GM08714 (cell line): ENCODE measurements around the gene MMAB.
"Not testable (repeated sequence)": the region's sequence is repeated elsewhere in the genome, so short reads cannot be mapped to it uniquely, and the experiment has no call there.

Experiments
- H3K4me3 ChIP-seq: fragments of 200-500 bp; sonication (Bioruptor generic); 2 replicates; pipeline ENCODE4 v1.5.1; 2014; ENCODE audit warnings: mild to moderate bottlenecking, low read length, inconsistent platforms
- ZNF274 ChIP-seq: IDR thresholded peaks from 2 replicates; pipeline ENCODE4 v1.6.1; 2012; ENCODE audit warnings: mild to moderate bottlenecking, low read depth, low read length

Gene MMAB

DNA sequence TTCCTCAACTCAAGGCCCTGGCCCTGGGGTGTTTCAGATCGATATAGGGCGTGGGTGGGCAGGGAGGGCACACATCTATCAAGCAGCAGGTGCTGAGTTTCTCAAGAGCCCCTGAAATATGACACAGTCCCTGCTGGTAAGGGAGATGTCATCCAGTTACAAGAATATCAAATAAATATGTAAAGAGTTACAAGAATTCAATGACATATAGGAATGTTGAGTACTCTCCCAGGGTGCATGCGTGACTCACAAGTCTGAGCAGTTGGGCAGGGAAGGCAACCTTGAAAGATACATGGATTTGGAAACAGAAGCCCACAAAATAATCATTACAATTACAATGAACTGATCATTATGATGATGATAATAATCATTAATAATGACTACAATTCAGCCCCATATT lies 35.5 kb upstream of the MMAB start:
- TF ChIP-seq ZNF274 = no peak
- H3K4me3 ChIP-seq = no peak overlapping the region

DNA sequence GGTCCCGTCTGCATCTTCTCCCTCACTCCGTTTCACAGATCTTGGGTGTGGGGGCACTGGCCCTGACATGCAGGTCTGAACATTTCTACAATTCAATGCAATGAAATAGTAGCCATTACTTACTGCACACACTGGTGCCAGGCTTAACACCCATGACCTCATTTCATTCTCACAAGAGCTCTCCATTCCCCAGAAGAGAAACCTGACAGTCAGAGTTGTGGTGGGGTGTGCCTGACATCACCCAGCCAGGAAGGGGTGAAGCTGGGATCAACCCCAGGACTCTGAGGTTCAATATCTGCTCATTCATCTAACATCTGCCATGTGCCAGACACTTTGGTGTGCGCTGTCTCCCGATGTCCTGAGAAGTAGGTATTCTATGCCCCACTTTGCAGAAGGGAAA lies 35.0 kb upstream of the MMAB start:
- no peak for TF ChIP-seq ZNF274
- no peak overlapping the region for H3K4me3 ChIP-seq

DNA sequence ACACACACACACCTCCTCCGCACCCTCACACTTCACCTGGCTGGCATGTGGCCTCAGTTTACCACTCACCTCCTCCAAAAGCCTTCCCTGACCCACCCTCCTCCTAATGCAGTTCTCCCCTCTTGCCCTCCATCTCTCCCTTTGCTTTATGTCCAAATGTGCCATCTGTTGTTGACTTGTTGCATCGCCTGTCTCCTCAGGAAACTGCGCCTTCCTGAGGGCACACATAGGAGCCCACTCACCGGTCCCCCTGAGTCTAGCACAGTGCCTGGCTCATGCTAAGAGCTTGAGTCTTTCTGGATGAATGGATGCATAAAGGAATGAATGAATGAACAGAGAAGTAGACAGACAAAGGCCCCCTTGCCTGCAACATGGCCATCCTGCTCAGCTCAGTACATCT lies 34.3 kb upstream of the MMAB start:
- no peak for TF ChIP-seq ZNF274
- no peak overlapping the region for H3K4me3 ChIP-seq

DNA sequence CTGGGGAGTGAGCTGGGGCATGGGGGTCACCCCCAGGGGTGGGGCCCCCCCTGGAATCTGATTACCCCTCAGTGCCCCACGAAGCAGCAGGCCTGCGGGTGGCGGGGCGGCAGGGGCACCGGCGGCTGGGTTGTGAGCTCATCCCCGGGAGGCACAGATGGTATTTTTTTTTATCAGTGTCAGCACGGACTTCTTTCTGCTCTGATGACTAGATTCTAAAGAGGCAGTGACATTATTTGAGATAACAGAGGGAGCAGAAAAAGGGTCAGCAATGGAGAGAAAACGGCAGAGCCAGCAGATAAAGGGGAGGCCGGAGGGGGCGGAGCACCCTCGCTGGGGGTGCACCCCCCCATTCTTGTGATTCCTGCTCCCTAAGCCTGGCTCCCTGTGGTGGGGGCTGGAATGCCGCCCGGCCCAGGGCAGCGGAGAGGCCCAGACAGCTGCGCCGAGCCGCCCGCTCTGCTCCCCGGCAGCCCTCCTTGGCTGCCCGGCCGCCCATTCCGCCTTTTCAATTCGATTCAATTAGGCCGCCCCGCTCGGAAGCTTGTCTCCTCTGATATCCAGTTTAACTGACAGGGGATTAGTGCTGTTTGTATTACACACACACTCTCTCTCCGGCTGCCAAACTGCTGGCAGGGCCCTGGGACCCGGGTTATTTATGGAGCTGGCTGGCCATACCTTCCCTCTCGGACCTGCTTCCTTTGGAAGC lies 33.2 kb upstream of the MMAB start:
- no peak for TF ChIP-seq ZNF274
- no peak overlapping the region for H3K4me3 ChIP-seq

DNA sequence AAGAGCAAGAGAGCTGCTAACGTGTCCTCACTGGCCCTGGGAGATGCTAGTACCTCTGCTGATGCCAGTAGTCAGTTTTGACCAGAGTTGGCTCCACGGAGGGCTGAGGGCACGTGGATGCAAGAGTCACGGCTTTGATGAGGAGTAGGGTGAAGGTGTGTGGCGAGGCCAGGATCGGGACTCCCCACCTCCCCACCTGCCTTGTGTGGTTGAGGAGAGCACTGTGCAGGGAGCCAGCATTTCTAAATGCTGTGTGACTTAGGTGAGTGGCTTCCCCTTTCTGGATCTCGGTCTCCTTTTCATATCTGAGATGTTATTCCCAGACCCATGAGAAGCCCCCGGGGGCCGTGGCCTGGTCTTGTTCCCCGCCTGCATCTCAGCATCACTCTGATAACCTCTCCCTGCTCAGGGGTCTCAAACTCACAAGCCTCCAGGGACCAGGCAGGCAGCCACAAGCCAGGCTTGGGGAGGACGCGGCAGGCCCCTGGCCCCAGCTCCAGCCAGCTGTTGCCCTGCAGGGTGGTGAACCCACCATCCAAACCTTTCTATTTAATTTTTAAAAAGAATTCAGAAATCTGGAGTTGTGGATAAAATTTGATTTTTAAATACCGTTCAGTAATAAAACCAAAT lies 32.4 kb upstream of the MMAB start:
- H3K4me3 ChIP-seq = no peak overlapping the region
- TF ChIP-seq ZNF274 = no peak

DNA sequence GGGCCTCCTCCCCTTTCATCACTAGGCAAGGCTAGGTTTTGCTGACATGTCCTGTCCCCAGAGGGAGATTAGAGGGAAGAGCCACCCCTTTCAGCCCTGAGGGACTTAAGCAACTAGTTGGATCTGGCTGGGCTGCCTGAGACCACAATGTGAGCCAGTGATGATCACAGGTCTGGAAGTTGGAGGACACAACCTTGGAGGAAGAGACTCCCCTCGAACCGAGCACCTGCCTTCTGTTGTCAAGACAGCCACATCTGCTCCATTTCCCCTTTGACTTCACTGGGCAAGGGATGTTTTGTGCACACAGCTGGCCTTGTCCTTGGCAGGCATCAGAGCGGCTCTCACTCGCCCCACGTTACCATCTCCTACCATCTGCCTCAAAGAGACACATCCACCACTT lies 31.7 kb upstream of the MMAB start:
- TF ChIP-seq ZNF274 = no peak
- H3K4me3 ChIP-seq = no peak overlapping the region

DNA sequence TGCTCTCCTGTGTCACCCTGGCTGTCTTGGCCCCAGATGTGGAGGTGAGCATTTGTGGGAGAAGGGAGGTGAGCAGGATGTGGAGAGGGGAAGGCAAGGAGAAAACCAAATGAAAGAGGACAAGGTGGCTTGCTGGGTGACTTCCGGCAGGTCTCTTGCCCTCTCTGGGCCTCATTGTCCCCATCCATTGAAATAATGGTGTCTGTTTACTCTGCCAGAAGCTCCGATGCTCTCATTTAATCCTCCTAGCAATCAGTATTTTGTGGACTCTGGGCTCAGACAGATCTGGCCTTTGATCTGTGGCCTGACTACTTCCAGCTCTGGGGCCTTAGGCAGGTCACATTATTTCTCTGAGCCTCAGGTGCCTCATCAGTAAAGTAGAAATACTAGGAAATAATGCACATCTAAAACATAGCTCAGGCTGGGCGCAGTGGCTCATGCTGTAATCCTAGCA lies 30.9 kb upstream of the MMAB start:
- TF ChIP-seq ZNF274 = no peak
- H3K4me3 ChIP-seq = no peak overlapping the region

DNA sequence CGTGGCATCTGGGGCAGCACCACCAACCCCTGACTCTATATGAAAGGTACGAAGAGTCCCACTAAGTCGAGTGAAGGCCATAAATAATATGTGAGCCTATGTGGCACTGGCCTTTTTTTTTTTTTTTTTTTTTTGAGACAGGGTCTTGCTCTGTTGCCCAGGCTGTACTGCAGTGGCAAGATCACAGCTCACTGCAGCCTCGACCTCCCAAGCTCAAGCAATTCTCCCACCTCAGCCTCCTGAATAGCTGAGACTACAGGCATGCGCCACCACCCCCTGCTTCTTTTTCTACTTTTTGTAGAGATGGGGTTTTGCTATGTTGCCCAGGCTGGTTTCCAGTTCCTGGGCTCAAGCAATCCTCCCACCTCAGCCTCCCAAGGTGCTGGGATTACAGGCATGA lies 28.8 kb upstream of the MMAB start:
- H3K4me3 ChIP-seq = not testable (repeated sequence)

DNA sequence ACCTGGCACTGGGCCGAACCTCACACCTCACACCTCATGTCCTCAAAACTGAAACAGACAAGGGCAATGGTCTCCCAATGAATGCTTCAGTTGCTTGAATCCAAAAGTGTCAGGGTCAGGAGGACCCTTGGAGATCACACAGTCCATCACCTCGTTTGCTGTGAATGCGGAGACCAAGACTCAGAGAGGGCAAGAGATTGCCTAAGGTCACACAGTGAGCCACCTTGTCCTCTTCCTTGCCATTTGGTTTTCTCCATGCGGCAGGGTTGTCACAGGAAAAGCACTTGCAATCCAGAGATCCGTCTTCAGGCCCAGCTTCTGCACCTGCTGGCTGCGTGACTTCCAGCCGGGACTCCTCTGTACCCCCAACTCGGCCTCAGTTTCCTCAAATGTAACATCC lies 28.3 kb upstream of the MMAB start:
- TF ChIP-seq ZNF274 = no peak
- H3K4me3 ChIP-seq = no peak overlapping the region

DNA sequence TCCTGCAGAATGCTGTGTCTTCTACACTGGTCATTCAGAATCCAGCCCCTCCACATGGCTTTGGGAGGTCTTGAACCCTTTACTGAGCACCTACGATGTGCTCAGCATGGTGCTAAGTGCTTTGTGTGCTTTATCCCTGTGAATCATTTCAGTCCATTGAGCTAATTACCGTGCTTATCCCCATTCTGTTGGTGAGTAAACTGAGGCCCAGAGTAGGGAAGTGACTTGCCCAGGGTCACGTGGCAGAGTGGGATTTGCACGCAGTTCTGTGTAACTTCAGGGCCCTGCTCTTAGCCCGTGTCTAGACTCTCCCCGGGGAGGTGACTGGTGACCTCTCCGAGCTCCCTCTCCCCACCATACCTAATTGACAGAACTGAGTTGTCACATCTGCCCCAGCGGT lies 27.7 kb upstream of the MMAB start:
- no peak for TF ChIP-seq ZNF274
- no peak overlapping the region for H3K4me3 ChIP-seq

DNA sequence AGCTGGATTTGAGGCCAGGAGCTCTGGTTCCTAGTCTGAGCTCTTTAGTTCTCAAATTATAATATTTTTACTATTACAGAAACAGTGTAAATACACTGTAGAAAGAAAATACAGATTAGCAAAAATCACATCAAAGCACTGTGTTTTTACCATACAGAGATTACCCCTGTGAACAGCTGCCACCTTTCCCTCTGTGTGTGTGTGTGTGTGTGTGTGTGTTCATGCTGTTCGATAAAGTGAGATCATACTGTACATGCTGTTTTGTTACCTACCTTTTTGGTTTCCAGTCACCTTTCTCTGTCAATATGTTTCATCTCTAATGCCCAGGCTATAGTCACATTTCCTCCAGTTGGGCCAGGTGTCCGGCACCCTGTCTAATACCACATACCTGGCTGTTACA lies 27.2 kb upstream of the MMAB start:
- no peak overlapping the region for H3K4me3 ChIP-seq
- TF ChIP-seq ZNF274 = no peak

DNA sequence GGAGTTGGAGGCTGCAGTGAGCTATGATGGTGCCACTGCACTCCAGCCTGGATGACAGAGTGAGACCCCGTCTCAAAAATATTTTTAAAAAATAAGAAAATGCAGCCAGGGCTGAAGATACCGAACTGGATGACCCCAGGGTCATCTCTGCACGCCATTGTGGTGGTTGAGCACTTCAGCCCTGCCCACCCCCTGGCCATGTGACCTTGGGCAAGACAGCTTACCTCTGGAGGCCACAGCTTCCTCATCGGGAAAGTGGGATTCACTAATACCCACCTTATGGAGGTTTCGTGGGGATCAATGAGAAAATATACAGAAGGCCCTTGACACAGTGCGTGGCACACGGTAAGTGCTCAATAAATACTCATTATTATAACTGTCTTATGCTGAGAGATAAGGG lies 25.8 kb upstream of the MMAB start:
- no peak for TF ChIP-seq ZNF274
- no peak overlapping the region for H3K4me3 ChIP-seq

DNA sequence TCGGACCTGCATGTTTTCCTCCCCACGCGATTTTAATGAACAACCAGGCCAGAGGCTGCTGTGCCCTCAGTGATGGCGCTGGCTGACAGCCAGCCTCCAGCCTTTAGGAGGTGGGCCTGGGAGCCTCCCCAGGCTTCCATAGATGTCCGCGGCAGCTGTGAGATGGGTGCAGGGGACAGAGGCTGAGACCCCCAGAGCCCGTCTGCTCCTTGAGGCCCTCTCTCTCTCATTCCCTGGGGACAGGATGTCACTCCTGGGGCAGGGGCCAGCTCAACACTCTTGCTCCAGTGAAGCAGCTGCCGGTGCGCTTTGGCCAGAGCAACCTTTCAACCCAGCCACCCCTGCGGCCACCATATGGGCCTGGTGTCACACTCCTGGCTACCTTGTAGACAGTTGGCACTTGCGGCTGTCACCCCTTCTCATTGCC lies 25.1 kb upstream of the MMAB start:
- no peak overlapping the region for H3K4me3 ChIP-seq
- TF ChIP-seq ZNF274 = no peak

DNA sequence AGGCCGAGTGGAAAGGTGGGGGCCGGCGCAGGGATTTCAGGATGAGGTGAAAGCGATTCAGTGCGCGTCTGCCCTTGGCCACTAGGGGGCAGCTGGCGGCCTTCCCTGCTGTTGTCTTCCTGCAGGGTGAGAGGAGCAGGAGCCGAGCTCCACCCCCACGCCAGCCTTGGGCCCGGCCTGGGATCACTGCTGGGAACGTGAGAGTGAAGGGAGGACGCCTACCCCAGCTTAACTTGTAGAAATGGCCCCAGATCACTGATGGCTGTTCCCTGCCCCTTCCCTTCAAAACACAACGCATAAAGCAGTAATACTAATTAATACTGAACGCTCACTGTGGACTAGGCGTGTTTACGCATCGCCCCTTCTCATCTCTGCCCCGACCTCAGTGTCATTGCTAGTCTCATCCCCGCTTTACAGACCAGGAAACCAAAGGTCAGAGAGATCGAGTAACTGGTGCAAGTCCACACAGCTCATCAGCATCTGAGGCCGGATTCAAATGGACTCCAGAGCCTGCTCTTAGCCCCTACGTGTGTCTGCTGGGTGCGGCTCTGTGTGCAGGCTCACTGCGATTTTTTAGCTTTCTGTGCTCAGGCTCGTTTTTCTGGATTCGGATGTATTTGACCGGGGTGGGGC lies 24.6 kb upstream of the MMAB start:
- no peak overlapping the region for H3K4me3 ChIP-seq
- no peak for TF ChIP-seq ZNF274

DNA sequence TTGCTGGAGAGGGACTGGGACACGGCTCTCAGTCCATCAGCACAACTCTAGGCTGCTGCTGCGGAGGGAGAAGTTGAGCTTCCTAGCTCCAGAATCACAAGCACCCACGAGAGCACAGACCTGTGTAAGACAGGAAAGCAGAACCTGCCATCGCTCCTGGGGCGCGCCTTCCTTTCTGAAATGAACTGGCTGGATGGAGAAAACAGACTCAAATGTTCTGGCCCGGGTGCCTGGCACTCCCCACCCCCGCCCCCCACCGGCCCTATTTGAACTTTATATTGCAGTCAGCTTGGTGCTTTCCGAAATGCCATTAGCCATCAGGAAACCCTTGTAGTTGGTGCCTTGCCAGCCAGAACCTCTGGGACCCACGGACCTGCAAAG lies 24.1 kb upstream of the MMAB start:
- no peak for TF ChIP-seq ZNF274
- no peak overlapping the region for H3K4me3 ChIP-seq

DNA sequence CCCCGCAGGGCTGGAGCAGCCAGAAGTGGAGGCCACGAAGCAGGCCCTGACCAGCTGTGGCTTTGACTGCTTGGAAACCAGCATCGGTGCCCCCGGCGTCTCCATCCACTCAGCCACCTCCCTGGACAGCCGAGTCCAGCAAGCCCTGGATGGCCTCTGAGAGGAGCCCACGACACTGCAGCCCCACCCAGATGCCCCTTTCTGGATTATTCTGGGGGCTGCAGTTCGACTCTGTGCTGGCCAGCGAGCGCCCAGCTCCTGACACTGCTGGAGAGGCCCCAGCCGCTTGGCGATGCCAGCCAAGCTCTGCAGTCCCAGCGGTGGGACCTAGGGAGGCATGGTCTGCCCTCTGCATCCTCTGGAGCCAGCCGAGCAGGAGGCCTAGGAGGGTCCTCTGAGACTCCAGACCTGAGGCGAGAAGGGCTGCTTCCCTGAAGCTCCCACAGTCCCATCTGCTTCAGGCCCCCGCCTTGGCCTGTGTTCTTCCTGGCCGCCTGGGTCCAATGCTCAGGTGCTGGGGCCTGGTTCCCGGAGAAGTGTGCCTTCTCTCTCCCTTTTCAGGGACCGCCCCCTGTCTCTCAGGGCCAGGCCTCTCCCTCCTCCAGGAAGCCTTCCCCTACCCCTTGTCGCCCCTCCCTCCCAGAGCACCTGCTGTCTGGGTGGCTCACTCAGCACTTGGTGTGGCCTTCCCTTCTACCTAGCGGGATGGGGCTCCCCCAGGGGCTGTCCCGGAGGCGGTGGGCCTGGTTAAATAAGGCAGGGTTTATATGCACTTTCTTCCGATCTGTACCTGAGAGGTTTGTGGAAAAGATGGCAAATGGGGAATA lies 23.3 kb upstream of the MMAB start:
- H3K4me3 ChIP-seq = no peak overlapping the region
- no peak for TF ChIP-seq ZNF274
